ENCODE data around the gene ADAMTS2.

The ADAMTS2 gene

GRCh38 chr5:179192185-179192890, 152.9 kb downstream of the ADAMTS2 start:
- no peak for DNase-seq (ENCODE audit: extremely low spot score)
- ChIA-PET CTCF (interaction anchor here (1.0 kb wide), 1 partner anchor 25 kb away, joined by 3 read pairs; no protein-coding TSS in a partner anchor), POLR2A (no interaction called here)
- TF ChIP-seq FOXA1 (IDR thresholded peaks at IDR 0.05) (no peak), LEF1 (IDR thresholded peaks at IDR 0.05; ENCODE audit: borderline replicate concordance) (no peak), PKNOX1 (IDR thresholded peaks at IDR 0.05) (no peak)

- POLR2A ChIA-PET = no interaction called here
Observed at GRCh38 chr5:179191506-179192184, 153.6 kb downstream of the ADAMTS2 start.

GRCh38 chr5:179190851-179191505, 154.3 kb downstream of the ADAMTS2 start:
- no peak for DNase-seq (ENCODE audit: extremely low spot score)
- POLR2A ChIA-PET = no interaction called here
- CTCF ChIA-PET = no interaction called here
- no peak for TF ChIP-seq SP1 (IDR thresholded peaks at IDR 0.05)
- no peak for TF ChIP-seq ELF4 (IDR thresholded peaks at IDR 0.05)
- TF ChIP-seq TARDBP (IDR thresholded peaks at IDR 0.05) = no peak
- no peak for TF ChIP-seq L3MBTL2 (conservative IDR thresholded peaks at IDR 0.05)
- no peak for TF ChIP-seq ARNT (IDR thresholded peaks at IDR 0.05)
- no peak for TF ChIP-seq ZNF384 (IDR thresholded peaks at IDR 0.05)
- no peak for TF ChIP-seq BHLHE40 (IDR thresholded peaks at IDR 0.05; ENCODE audit: borderline replicate concordance)
- TF ChIP-seq NFRKB (IDR thresholded peaks at IDR 0.05) = no peak
- TF ChIP-seq SUZ12 (IDR thresholded peaks at IDR 0.05) = no peak
- TF ChIP-seq FOXA1 (IDR thresholded peaks at IDR 0.05) = no peak
- no peak for TF ChIP-seq CTBP1 (IDR thresholded peaks at IDR 0.05; ENCODE audit: borderline replicate concordance)
- TF ChIP-seq FOXK2 (IDR thresholded peaks at IDR 0.05) = no peak
- TF ChIP-seq FOXM1 (IDR thresholded peaks at IDR 0.05; ENCODE audit: borderline replicate concordance) = no peak

More at GRCh38 chr5:179191506-179192184, 153.6 kb downstream of the ADAMTS2 start:
- no peak for DNase-seq (ENCODE audit: extremely low spot score)
- CTCF ChIA-PET = interaction anchor here (1.0 kb wide), 1 partner anchor 24 kb away, joined by 3 read pairs; no protein-coding TSS in a partner anchor
- TF ChIP-seq LEF1 (IDR thresholded peaks at IDR 0.05; ENCODE audit: borderline replicate concordance) (no peak), SUZ12 (IDR thresholded peaks at IDR 0.05) (no peak), SP1 (IDR thresholded peaks at IDR 0.05) (no peak), L3MBTL2 (conservative IDR thresholded peaks at IDR 0.05) (no peak), FOXA1 (IDR thresholded peaks at IDR 0.05) (no peak), BHLHE40 (IDR thresholded peaks at IDR 0.05; ENCODE audit: borderline replicate concordance) (no peak), FOXK2 (IDR thresholded peaks at IDR 0.05) (no peak), CTBP1 (IDR thresholded peaks at IDR 0.05; ENCODE audit: borderline replicate concordance) (no peak), ELF4 (IDR thresholded peaks at IDR 0.05) (no peak), PKNOX1 (IDR thresholded peaks at IDR 0.05) (no peak), FOXM1 (IDR thresholded peaks at IDR 0.05; ENCODE audit: borderline replicate concordance) (no peak)

- ChIA-PET CTCF (no interaction called here), POLR2A (no interaction called here)
- DNase-seq (ENCODE audit: extremely low spot score) = no peak
- TF ChIP-seq ARNT (IDR thresholded peaks at IDR 0.05) (no peak), HDGF (IDR thresholded peaks at IDR 0.05; ENCODE audit: borderline replicate concordance) (no peak)
Observed at GRCh38 chr5:179188636-179189035, 156.6 kb downstream of the ADAMTS2 start.

GRCh38 chr5:179187681-179188575, 157.3 kb downstream of the ADAMTS2 start:
- ChIA-PET CTCF (interaction anchor here (1.0 kb wide), 1 partner anchor 20 kb away, joined by 6 read pairs; no protein-coding TSS in a partner anchor), POLR2A (no interaction called here)
- no peak for DNase-seq (ENCODE audit: extremely low spot score)
- no peak for TF ChIP-seq TARDBP (IDR thresholded peaks at IDR 0.05)
- no peak for TF ChIP-seq HDGF (IDR thresholded peaks at IDR 0.05; ENCODE audit: borderline replicate concordance)
- no peak for TF ChIP-seq FOXK2 (IDR thresholded peaks at IDR 0.05)
- TF ChIP-seq ELF4 (IDR thresholded peaks at IDR 0.05) = no peak
- no peak for TF ChIP-seq SUZ12 (IDR thresholded peaks at IDR 0.05)
- no peak for TF ChIP-seq L3MBTL2 (conservative IDR thresholded peaks at IDR 0.05)
- TF ChIP-seq LEF1 (IDR thresholded peaks at IDR 0.05; ENCODE audit: borderline replicate concordance) = no peak
- no peak for TF ChIP-seq NFRKB (IDR thresholded peaks at IDR 0.05)
- no peak for TF ChIP-seq FOXA1 (IDR thresholded peaks at IDR 0.05)
- no peak for TF ChIP-seq BHLHE40 (IDR thresholded peaks at IDR 0.05; ENCODE audit: borderline replicate concordance)
- TF ChIP-seq SP1 (IDR thresholded peaks at IDR 0.05) = no peak
- no peak for TF ChIP-seq ARNT (IDR thresholded peaks at IDR 0.05)
- no peak for TF ChIP-seq PKNOX1 (IDR thresholded peaks at IDR 0.05)
- TF ChIP-seq CTBP1 (IDR thresholded peaks at IDR 0.05; ENCODE audit: borderline replicate concordance) = no peak
- no peak for TF ChIP-seq ZNF384 (IDR thresholded peaks at IDR 0.05)
- TF ChIP-seq FOXM1 (IDR thresholded peaks at IDR 0.05; ENCODE audit: borderline replicate concordance) = no peak
